Astrocyte (in vitro differentiated cells and primary cell): ENCODE results near the gene VSIG4.

ENCODE experiments used
- CTCF ChIP-seq: IDR thresholded peaks from 2 replicates; pipeline ENCODE4 v1.5.1; 2011; ENCODE audit warnings: low read depth, mild to moderate bottlenecking, inconsistent platforms, low read length, moderate library complexity; ENCODE audit not compliant: insufficient read depth
- EZH2 ChIP-seq: IDR thresholded peaks from 2 replicates; pipeline ENCODE4 v1.6.1; 2012; ENCODE audit warnings: mild to moderate bottlenecking, low read length, inconsistent platforms; ENCODE audit not compliant: insufficient read depth

GRCh38 chrX:66043584-66043983, 3.7 kb upstream of the VSIG4 start:
- TF ChIP-seq CTCF: no peak
- TF ChIP-seq EZH2: no peak
